ENCODE results near the gene CZIB. TPM values are rescaled to one million over a fixed set of nuclear protein-coding genes. Genes with fewer than 3 reads are reported as not detected.

Gene CZIB
- total RNA-seq, 1 donor from 2014 or later = 65.0 TPM

DNA sequence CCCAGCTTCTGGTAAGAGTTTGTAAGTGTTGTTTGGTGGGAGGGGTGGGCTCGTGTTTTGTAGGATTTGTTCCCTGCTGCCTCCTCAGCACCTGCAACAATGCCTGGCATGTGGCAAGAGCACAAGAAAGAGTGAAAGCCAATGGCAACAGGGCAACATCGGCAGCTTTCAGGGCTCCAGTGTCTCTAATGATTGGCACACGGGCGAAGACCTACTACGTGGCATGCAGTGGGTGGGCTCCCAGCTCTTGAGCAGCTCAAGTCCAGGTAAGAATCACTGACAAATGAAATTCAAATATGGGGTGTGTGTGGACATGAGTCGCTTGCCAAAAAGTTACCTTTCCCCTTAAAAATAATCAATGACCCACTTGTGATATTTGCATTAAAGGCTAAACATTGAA, 54.1 kb downstream of the CZIB start:
- no peaks in the 10 kb centered on the region for H3K27me3 Mint-ChIP-seq (ENCODE audit: unreplicated experiment)
- no peaks in the 10 kb centered on the region for H3K4me1 Mint-ChIP-seq (ENCODE audit: unreplicated experiment)
- H3K4me3 Mint-ChIP-seq (ENCODE audit: unreplicated experiment) = no peak overlapping the region
- H3K27ac Mint-ChIP-seq (ENCODE audit: unreplicated experiment) = no peak overlapping the region
- TF ChIP-seq, protein P1, sequence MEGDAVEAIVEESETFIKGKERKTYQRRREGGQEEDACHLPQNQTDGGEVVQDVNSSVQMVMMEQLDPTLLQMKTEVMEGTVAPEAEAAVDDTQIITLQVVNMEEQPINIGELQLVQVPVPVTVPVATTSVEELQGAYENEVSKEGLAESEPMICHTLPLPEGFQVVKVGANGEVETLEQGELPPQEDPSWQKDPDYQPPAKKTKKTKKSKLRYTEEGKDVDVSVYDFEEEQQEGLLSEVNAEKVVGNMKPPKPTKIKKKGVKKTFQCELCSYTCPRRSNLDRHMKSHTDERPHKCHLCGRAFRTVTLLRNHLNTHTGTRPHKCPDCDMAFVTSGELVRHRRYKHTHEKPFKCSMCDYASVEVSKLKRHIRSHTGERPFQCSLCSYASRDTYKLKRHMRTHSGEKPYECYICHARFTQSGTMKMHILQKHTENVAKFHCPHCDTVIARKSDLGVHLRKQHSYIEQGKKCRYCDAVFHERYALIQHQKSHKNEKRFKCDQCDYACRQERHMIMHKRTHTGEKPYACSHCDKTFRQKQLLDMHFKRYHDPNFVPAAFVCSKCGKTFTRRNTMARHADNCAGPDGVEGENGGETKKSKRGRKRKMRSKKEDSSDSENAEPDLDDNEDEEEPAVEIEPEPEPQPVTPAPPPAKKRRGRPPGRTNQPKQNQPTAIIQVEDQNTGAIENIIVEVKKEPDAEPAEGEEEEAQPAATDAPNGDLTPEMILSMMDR (IDR thresholded peaks at IDR 0.05; ENCODE audit: unreplicated experiment) = no peak
- H3K36me3 Mint-ChIP-seq (ENCODE audit: low read depth, unreplicated experiment) = no peaks in the 10 kb centered on the region
- DNase-seq (ENCODE audit: low spot score) = no peak
- no peaks in the 10 kb centered on the region for H3K9me3 Mint-ChIP-seq (ENCODE audit: unreplicated experiment)

DNA sequence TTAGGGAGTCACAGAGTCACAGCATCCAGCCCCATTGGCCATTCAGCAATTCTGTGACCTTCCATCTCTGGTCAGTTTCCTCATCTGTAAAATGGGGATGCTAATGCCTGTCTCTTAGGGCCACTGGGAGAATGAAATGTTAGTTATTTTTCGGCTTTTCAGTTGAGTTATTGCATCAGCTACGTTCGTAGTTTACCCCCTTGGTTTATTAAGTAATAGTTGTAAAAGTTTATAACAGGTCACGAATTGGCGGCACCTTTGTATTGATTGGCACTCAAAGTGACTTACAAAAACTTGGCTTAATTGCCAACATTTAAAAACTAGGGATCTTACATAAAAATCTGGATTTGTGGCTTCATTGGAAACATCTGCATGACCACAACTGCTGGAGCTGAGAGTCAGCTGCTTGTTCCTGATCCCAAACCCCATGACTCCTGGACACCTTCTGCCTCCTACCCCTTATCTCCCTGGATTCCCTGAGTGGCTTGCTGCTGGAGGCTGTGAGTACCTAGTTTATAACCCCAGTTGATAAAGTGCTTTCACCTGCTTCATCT, 54.9 kb downstream of the CZIB start:
- TF ChIP-seq, protein P1 (IDR thresholded peaks at IDR 0.05; ENCODE audit: unreplicated experiment) = no peak
- H3K36me3 Mint-ChIP-seq (ENCODE audit: low read depth, unreplicated experiment) = no peaks in the 10 kb centered on the region
- H3K9me3 Mint-ChIP-seq (ENCODE audit: unreplicated experiment) = no peaks in the 10 kb centered on the region
- no peaks in the 10 kb centered on the region for H3K27me3 Mint-ChIP-seq (ENCODE audit: unreplicated experiment)
- H3K4me1 Mint-ChIP-seq (ENCODE audit: unreplicated experiment) = no peaks in the 10 kb centered on the region
- H3K27ac Mint-ChIP-seq (ENCODE audit: unreplicated experiment) = no peak overlapping the region
- DNase-seq (ENCODE audit: low spot score) = no peak
- no peak overlapping the region for H3K4me3 Mint-ChIP-seq (ENCODE audit: unreplicated experiment)

Other genes with a start within 250 kb of the CZIB start
- 0.10 TPM for gene PODN, start 158.4 kb downstream of the CZIB start, total RNA-seq (ENCODE audit: unreplicated experiment)
- gene SLC1A7, start 78.0 kb downstream of the CZIB start, total RNA-seq (ENCODE audit: unreplicated experiment) = not detected
- 17.6 TPM for gene CPT2, start 23.8 kb downstream of the CZIB start, total RNA-seq (ENCODE audit: unreplicated experiment)
- 57.3 TPM for gene MAGOH, start 17.9 kb upstream of the CZIB start, total RNA-seq (ENCODE audit: unreplicated experiment)
- 15.8 TPM for gene LRP8, start 107.4 kb upstream of the CZIB start, total RNA-seq (ENCODE audit: unreplicated experiment)
- gene DMRTB1, start 238.8 kb upstream of the CZIB start, total RNA-seq (ENCODE audit: unreplicated experiment) = not detected